ENCODE results near the gene EID3.

The EID3 gene

DNA sequence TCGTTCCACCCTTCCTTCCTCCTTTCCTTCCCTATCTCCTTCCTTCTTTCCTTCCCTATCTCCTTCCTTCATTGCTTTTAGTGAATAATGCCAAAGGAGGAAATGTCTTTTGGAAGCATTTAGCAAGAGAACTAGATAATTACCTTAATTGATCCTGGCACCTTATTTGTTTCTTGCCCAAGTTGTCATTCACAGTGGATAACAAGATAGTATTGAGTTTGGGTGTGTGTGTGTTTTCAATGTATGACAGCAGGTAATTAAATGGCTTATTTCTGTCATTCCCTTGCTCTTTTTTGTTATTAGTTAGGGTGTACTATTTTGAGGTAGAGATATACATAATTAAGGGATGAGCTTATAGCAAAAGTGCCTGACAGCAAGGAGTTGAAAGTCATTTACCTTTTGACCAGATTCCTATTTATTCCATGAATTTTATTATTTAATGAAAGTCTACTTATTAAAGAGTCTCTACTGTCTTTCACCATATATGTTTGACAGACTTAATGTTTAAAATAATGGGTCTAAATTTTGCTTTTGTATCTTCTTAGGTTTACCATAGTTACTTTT, 30.2 kb downstream of the EID3 start:
- peaks cover 34% of the 10 kb centered on the region for H4K20me1 ChIP-seq
- peaks cover 92% of the 10 kb centered on the region for H3K36me3 ChIP-seq
- H3K4me1 ChIP-seq: no peaks in the 10 kb centered on the region

DNA sequence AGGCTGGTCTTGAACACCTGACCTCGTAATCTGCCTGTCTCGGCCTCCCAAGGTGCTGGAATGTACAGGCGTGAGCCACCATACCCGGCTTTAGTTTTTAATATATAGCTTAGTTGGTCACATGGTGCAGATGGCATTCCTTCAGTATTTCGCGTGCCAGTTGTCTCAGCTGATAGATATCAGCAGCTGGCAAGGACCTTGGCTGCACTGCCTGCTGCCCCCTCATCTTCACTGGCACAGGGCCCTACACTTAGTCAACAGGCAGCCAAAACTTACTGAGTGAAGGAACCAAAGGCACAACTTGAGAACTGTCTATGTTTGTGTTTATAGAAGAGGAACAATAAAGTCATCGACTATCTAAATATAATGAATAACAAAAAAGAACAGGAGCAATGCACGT, 31.0 kb downstream of the EID3 start:
- Histone ChIP-seq H4K20me1 (peaks cover 33% of the 10 kb centered on the region), H3K36me3 (peaks cover 92% of the 10 kb centered on the region), H3K9me3 (no peaks in the 10 kb centered on the region)

More for the DNA sequence above, 30.2 kb downstream of the EID3 start:
- no peaks in the 10 kb centered on the region for H3K27me3 ChIP-seq
- H3K9me3 ChIP-seq: no peaks in the 10 kb centered on the region
- no peak overlapping the region for H3K27ac ChIP-seq
- H3K4me2 ChIP-seq: no peak overlapping the region
- no peak overlapping the region for H3K4me3 ChIP-seq
- no peak overlapping the region for H3K9ac ChIP-seq
- no peak for TF ChIP-seq Cebpa-rat (IDR thresholded peaks at IDR 0.05)

DNA sequence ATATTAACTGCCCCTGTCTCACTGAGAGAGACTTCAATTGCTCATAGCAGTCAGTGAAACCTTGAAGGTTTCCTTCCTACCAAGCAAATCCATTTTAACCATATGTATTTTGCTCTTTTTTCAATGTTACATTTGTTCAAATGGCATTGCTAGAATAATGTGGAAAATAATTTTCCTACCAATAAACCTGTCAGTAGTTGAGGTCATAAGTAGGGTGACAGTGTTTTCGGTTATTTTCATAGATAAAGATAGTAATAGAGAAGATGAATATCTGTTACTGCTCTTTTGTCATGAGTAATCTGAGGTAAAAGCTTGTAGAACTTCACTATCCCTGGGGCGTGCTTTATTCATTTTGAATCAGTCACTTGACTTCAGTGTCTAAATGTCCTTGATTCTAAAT, 32.6 kb downstream of the EID3 start:
- no peak overlapping the region for H3K27ac ChIP-seq
- no peaks in the 10 kb centered on the region for H3K9me3 ChIP-seq
- no peak overlapping the region for H3K9ac ChIP-seq
- H3K36me3 ChIP-seq: peaks cover 93% of the 10 kb centered on the region
- no peaks in the 10 kb centered on the region for H3K4me1 ChIP-seq
- no peaks in the 10 kb centered on the region for H3K27me3 ChIP-seq
- H4K20me1 ChIP-seq: peaks cover 35% of the 10 kb centered on the region
- H3K4me3 ChIP-seq: no peak overlapping the region
- TF ChIP-seq Cebpa-rat (IDR thresholded peaks at IDR 0.05): no peak
- H3K4me2 ChIP-seq: no peak overlapping the region

More for the DNA sequence above, 31.0 kb downstream of the EID3 start:
- H3K9ac ChIP-seq: no peak overlapping the region
- no peak overlapping the region for H3K4me3 ChIP-seq
- no peaks in the 10 kb centered on the region for H3K27me3 ChIP-seq
- H3K4me2 ChIP-seq: no peak overlapping the region
- no peak overlapping the region for H3K27ac ChIP-seq
- no peaks in the 10 kb centered on the region for H3K4me1 ChIP-seq
- TF ChIP-seq Cebpa-rat (IDR thresholded peaks at IDR 0.05): no peak

DNA sequence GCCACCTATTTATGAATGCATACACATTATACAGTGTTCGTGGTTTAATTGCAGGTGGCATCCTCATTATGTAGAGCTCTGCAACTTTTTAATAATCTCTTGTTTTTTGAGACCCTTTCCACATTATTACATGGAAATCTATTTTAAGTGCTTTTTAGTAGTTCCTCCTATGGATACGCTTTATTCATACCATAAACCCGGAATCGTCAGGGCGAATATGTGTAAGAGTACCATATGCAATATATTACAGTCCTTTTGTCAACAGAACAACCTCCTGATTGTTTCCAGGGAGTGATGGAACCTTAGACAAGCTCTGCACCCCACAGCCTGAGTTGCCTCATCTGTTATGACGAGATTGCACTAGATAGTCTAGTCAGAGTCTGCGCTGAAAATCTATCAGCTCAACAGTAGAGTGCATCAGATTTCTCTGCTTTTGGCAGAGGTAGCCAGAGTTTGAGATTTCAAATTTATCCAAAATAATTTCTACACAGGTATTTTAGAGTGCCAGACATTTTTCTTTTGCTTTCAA, 33.6 kb downstream of the EID3 start:
- Histone ChIP-seq H3K4me2 (no peak overlapping the region), H3K4me1 (no peaks in the 10 kb centered on the region), H3K27ac (no peak overlapping the region), H4K20me1 (peaks cover 44% of the 10 kb centered on the region), H3K36me3 (peaks cover 93% of the 10 kb centered on the region), H3K27me3 (no peaks in the 10 kb centered on the region), H3K4me3 (no peak overlapping the region), H3K9me3 (no peaks in the 10 kb centered on the region), H3K9ac (no peak overlapping the region)
- TF ChIP-seq Cebpa-rat (IDR thresholded peaks at IDR 0.05): no peak

GRCh38 chr12:104339663-104340062, 36.1 kb downstream of the EID3 start:
- H3K4me2 ChIP-seq: no peak overlapping the region
- H3K9ac ChIP-seq: no peak overlapping the region
- H3K4me3 ChIP-seq: no peak overlapping the region
- no peak overlapping the region for H3K27ac ChIP-seq
- H3K27me3 ChIP-seq: no peaks in the 10 kb centered on the region
- no peaks in the 10 kb centered on the region for H3K9me3 ChIP-seq
- no peaks in the 10 kb centered on the region for H3K4me1 ChIP-seq
- no peak for TF ChIP-seq Cebpa-rat (IDR thresholded peaks at IDR 0.05)
- H4K20me1 ChIP-seq: peaks cover 59% of the 10 kb centered on the region
- H3K36me3 ChIP-seq: peaks cover 100% of the 10 kb centered on the region

DNA sequence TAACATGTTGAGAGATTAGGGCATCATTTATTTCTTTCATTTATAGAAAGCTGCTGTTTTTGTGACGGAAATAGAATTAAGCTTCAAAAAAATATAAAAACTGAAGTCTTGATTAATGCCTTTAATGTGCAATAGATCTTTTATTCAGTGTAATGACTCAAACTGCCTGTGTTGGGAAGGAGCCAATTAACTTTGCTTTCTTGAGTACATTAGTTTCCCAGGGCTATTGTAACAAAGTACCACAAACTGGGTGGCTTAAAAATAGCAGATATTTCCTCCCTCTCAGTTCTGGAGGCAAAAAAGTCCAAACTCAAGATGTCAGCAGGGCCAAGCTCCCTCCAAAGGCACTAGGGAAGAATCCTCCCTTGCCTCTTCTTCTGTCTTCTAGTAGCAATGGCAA, 36.6 kb downstream of the EID3 start:
- Histone ChIP-seq H3K4me2 (no peak overlapping the region), H3K27me3 (no peaks in the 10 kb centered on the region), H3K4me3 (no peak overlapping the region), H3K9me3 (no peaks in the 10 kb centered on the region), H3K9ac (no peak overlapping the region), H3K4me1 (no peaks in the 10 kb centered on the region), H4K20me1 (peaks cover 62% of the 10 kb centered on the region), H3K27ac (no peak overlapping the region), H3K36me3 (peaks cover 100% of the 10 kb centered on the region)
- no peak for TF ChIP-seq Cebpa-rat (IDR thresholded peaks at IDR 0.05)

DNA sequence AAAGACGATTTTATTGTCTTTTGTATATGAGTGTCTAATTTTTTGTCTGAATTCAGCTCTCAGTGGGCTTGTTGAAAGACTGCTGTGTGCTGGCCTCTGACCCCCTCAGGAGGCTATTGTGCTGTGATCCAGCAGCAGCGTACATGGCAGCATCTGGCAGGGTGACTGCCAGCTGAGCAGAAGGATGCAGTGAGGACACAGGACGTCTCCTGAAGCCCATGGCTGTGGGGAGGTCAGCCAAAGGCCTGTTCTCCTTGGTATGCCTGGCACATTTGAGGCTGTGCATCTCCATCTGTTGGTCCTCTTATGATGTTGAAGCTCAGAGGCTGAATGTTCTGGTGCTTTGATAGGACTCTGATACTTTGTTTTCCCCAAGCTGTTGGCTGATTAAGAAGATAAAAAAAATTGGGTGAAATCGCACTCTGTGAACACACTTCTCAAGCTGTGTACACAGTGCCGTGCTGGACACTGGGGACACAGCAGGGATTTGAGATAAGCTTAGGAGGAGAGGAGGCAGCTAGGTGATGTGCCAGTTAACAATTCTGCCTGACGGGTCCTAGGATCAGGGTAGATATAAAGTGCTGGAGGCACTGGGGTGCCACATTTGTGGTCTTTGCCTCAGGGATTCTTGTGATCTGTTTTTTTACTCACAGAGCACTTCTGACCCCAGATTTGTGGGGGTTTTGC, 37.5 kb downstream of the EID3 start:
- TF ChIP-seq Cebpa-rat (IDR thresholded peaks at IDR 0.05): no peak
- no peaks in the 10 kb centered on the region for H3K9me3 ChIP-seq
- H3K27me3 ChIP-seq: no peaks in the 10 kb centered on the region
- H3K4me2 ChIP-seq: no peak overlapping the region
- H3K36me3 ChIP-seq: peaks cover 100% of the 10 kb centered on the region
- peaks cover 71% of the 10 kb centered on the region for H4K20me1 ChIP-seq
- H3K4me3 ChIP-seq: no peak overlapping the region
- no peaks in the 10 kb centered on the region for H3K4me1 ChIP-seq
- H3K27ac ChIP-seq: no peak overlapping the region
- H3K9ac ChIP-seq: no peak overlapping the region

DNA sequence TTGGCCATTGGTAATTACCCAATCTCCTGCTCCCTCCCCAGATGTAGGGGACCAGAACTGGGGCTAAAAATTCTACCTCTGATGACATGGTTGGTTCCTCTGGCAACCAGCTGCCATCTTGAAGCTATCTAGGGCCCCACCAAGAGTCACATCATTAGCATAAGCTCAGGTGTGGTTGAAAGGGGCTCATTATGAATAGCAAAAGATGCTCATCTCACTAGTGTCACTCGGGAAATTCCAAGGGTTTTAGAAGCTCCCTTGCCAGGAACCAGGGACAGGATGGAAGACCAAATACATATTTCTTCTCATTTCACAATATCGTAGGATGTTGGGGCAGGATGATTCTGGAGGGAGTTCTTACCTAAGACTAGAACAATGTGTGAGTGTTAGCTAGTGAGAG, 38.6 kb downstream of the EID3 start:
- H4K20me1 ChIP-seq: peaks cover 80% of the 10 kb centered on the region
- TF ChIP-seq Cebpa-rat (IDR thresholded peaks at IDR 0.05): no peak

DNA sequence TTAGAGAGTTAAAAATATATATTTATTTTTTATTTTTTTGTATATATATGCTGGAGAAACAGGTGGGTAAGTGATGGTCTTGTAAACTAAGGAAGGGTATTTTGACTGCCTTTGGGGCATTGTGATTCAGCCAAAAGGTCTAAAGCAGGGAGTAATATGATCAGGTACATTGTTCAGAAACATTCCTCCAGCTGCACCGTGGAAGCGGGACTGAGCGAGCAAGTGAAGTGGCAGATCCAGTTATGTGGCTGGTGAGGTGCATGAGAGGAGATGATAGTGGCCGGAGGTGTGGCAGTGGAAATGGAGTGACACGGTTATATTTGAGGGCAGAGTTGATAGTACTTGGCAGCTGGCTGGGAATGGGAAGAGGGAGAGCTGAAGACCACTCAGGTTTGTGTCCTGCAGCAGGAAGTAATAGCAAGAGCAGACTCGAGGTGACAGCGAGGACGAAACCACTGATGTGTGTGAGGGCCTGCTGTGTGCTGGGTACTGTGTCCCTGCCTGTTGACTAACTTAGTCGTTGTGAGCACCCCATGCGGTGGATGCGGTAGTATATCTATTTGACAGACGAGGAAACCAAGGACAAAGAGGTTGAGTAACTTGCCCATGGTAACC, 39.2 kb downstream of the EID3 start:
- Histone ChIP-seq H3K4me1 (no peaks in the 10 kb centered on the region), H4K20me1 (peaks cover 86% of the 10 kb centered on the region), H3K27me3 (no peaks in the 10 kb centered on the region), H3K4me3 (no peak overlapping the region), H3K9me3 (no peaks in the 10 kb centered on the region), H3K27ac (no peak overlapping the region), H3K36me3 (peaks cover 100% of the 10 kb centered on the region), H3K4me2 (no peak overlapping the region), H3K9ac (no peak overlapping the region)
- no peak for TF ChIP-seq Cebpa-rat (IDR thresholded peaks at IDR 0.05)

More for the DNA sequence above, 38.6 kb downstream of the EID3 start:
- Histone ChIP-seq H3K4me2 (no peak overlapping the region), H3K36me3 (peaks cover 100% of the 10 kb centered on the region), H3K4me1 (no peaks in the 10 kb centered on the region), H3K9me3 (no peaks in the 10 kb centered on the region), H3K4me3 (no peak overlapping the region), H3K27ac (no peak overlapping the region), H3K27me3 (no peaks in the 10 kb centered on the region), H3K9ac (no peak overlapping the region)

DNA sequence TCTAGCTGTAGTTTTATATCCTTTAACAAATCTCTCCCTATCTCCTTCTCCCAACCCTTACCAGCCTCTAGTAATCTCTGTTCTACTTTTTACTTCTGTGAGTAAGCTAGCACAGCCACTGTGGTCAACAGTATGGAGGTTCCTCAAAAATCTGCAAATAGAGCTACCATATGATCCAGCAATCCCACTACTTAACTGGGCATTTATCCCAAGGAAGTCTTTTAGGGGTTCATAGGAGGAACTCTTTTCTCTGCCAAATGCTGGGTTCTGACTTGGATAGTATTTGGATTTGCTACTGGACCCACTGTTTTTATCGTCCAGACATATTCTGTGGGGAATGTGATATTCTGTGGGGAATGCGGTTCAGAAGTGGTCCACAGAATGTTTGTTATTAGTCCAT, 41.1 kb downstream of the EID3 start:
- H4K20me1 ChIP-seq: peaks cover 91% of the 10 kb centered on the region
- H3K36me3 ChIP-seq: peaks cover 100% of the 10 kb centered on the region
- H3K4me2 ChIP-seq: no peak overlapping the region
- no peak overlapping the region for H3K27ac ChIP-seq
- no peak overlapping the region for H3K9ac ChIP-seq
- H3K4me3 ChIP-seq: no peak overlapping the region
- H3K9me3 ChIP-seq: no peaks in the 10 kb centered on the region
- H3K27me3 ChIP-seq: no peaks in the 10 kb centered on the region
- H3K4me1 ChIP-seq: no peaks in the 10 kb centered on the region
- no peak for TF ChIP-seq Cebpa-rat (IDR thresholded peaks at IDR 0.05)
